ENCODE results near the gene RABGAP1L. TPM values are rescaled to one million over a fixed set of nuclear protein-coding genes. Genes with fewer than 3 reads are reported as not detected.
"Not testable (repeated sequence)": the region's sequence is repeated elsewhere in the genome, so short reads cannot be mapped to it uniquely, and the experiment has no call there.

RABGAP1L gene
- total RNA-seq, 1 experiment from 2014 or later, result 20.8 TPM

DNA sequence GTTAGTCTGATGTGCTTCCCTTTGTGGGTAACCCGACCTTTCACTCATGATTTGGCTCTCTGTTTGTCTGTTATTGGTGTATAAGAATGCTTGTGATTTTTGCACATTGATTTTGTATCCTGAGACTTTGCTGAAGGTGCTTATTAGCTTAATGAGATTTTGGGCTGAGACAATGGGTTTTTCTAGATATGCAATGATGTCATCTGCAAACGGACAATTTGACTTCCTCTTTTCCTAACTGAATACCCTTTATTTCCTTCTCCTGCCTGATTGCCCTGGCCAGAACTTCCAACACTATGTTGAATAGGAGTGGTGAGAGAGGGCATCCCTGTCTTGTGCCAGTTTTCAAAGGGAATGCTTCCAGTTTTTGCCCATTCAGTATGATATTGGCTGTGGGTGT, 490.3 kb downstream of the RABGAP1L start:
- DNase-seq (ENCODE audit: extremely low read depth, low read depth), result not testable (repeated sequence)

DNA sequence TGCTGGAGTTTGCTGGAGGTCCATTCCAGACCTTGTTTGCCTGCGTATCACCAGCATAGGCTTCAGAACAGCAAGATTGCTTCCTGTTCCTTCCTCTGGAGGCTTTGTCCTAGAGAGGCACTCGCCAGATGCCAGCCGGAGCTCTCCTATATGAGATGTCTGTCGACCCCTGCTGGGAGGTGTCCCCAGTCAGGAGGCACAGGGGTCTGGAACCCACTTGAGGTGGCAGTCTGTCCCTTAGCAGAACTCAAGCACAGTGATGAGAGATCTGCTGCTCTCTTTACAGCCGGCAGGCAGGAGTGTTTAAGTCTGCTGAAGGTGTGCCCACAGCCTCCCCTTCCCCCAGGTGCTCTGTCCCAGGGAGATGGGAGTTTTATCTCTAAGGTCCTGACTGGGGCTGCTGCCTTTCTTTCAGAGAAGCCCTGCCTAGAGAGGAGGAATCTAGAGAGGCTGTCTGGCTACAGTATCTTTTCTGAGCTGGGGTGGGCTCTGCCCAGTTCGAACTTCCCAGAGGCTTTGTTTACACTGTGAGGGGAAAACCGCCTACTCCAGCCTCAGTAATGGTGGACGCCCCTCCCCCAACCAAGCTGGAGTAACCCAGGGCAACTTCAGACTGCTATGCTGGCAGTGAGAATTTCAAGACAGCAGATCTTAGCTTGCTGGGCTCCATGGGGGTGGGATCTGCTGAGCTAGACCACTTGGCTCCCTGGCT, 493.4 kb downstream of the RABGAP1L start:
- DNase-seq (ENCODE audit: extremely low read depth, low read depth), result no peak

DNA sequence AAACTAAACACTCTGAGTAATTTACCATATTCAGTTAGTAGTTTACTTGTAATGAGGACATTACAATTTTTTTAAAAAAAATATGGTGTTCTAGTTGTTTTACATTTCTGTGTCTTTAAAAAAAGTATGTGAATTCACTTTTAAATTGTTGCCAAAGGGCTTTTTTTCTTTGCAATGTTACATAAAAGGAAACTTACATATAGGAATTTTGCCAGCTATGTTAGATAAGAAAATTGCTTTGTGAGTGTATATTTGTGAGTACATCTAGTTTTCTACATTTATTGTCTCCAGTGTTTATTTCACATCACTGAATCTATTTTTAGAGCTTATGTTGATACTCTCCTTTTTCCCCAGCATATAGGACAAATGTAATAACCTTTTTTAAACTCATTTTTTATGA, 495.2 kb downstream of the RABGAP1L start:
- DNase-seq (ENCODE audit: extremely low read depth, low read depth), result no peak

DNA sequence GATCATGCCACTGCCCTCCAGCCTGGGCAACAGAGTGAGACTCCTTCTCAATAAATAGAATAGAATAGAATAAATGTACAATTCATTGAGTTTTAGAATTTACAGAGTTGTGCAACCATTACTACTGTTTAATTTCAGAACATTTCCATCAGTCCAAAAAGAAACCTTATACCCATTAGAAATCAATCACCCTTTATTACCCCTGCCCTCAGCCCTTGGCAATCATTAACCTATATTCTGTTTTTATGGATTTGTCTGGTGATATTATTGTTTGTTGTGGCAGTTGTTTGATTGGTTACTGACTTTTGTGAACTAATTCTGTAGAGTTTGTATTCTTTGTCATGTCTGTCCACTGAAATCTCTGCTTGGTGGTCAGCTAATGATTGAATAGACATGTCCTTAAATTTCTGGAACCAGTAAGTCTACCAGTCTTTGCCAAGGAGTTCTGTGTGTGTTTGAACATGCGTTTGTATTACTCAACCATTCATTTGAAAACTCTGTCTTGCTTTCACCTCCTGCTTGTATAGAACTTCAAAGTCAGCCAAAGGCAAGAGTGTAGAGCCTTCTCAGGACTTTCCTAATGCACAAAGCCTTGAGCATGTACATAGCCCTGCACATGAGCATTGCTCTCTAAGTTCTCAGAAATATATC, 497.2 kb downstream of the RABGAP1L start:
- no peak for DNase-seq (ENCODE audit: extremely low read depth, low read depth)

DNA sequence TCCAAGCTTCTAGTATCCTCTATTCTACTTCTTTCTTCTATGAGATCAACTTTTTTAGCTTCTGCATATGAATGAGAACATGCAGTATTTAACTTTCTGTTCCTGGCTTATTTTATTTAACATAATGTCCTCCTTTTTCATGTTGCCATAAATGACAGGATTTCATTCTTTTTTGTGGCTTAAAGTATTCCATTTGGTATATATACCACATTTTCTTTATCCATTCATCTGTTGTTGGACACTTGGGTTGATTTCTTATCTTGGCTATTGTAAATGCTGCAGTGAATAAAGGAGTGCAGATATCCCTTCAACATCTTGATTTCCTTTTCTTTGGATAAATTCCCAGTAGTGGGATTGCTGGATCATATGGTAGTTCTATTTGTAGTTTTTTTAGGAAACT, 498.1 kb downstream of the RABGAP1L start:
- no peak for DNase-seq (ENCODE audit: extremely low read depth, low read depth)

DNA sequence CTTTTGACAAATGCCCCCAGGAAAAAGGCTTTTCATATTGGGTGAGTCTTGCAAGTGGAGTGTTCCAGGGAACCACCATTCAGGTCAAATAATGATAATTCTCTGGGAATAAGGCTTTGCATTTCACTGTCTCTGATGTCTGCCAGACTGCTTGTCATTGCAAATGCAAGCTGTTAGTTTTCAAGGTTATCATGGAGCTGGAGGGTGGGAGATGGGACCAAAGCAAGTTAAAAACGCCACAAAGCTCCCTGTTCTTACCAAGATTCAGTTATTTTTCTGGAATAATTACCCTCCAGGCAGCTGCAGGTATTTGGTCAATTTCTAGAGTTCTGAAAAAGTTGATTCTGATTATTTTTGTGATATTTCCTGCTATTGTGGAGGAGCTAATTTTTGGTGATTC, 498.6 kb downstream of the RABGAP1L start:
- DNase-seq (ENCODE audit: extremely low read depth, low read depth), result no peak

DNA sequence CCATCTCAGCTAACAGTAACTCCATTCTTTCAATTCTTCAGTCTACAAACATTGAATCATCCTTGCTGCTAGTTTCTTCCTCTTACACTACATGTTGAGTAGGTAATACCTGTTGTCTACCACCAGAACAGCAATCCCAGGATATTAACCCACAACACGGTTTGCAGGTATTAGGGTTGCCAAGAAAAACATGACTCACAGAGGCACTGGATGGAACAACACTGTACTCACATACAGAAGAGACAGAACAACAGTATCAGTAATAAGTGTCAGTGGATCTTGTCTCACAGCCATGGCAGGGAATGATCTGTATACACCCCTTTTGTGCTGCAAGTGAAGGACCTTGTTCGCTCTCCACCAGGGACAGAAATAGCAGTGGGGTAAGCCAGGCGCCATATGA, 500.5 kb downstream of the RABGAP1L start:
- no peak for DNase-seq (ENCODE audit: extremely low read depth, low read depth)

DNA sequence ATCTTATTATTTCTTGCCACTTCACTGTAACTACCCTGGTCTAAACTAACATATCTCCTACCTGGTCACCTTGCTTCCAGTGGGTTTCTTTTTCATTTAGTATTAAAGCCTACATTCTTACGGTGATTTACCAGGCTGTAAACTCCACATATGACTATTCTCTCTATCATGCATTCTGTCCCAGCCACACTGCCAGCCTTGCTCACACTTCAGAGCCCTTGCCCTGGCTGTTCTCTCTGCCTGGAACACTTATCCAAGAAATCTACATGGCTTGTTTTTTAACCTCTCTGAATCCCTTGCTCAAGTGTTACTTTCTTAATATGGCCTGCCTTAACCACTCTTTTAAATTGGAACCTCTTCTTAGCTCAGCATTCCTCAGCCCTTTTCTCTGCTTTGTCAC, 501.2 kb downstream of the RABGAP1L start:
- no peak for DNase-seq (ENCODE audit: extremely low read depth, low read depth)

DNA sequence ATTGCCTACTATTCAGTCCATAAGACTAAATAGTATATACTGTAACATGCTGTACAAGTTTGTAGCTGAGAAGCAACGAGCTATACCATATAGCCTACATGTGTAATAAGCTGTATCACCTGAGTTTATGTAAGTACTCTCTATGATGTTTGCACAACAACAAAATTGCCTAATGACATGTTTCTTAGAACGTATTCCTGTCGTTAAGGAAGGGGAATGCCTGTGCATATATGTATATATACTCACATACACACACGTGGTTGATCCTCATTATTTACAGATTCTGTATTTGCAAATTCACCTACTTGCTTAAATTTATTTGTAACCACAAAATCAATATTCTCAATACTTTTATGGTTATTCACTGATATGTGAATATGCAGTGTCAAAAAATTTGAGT, 504.0 kb downstream of the RABGAP1L start:
- DNase-seq (ENCODE audit: extremely low read depth, low read depth), result no peak

DNA sequence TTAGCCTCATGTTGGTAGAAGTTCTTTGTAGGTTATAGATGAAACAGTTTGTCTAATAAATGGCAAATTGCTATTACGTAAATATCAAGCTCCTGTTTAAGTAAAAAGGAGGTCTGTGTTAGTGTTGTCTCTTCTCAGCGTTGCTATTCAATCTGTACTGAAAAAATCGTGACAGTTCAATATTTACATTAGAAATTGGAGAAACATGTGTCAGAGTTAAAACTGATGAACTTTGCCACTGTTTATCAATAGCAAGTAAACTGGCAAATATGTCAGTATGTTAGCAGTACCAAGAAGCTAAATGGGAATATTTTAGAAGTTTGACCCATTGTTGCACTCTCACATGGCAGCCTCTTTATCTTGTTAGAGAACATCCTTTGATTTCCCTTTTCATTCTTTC, 506.9 kb downstream of the RABGAP1L start:
- DNase-seq (ENCODE audit: extremely low read depth, low read depth), result no peak

DNA sequence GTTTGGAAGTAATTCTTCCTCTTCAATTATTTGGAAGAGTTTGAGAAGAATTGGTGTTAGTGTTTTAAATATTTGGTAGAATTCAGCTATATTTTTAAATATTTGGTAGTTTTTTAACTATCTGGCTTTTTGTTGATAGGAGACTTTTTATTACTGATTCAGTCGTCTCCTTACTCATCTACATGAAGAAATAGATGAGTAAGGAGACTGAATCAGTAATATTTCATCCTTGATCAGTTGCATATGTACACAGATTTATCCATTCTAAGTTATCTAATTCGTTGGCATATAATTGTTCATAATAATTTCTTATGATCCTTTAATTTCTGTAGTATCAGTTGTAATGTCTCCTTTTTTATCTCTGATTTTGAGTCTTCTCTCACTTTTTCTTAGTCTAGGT, 512.5 kb downstream of the RABGAP1L start:
- no peak for DNase-seq (ENCODE audit: extremely low read depth, low read depth)

DNA sequence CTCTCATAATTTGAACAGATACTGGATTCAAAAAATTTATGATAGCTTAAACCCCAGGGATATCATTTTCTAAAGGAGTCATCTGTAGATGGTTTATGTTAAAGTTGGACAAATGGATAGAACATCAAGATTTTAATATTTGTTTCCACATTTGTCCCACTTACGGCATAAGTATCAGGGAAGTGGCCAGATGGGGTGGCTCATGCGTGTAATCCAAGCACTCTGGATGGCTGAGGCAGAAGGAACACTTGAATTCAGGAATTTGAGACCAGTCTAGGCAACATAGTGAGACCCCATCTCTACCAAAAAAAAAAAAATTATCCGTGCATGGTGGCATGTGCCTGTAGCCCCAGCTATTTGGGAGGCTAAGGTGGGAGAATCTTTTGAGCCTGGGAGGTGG, 517.5 kb downstream of the RABGAP1L start:
- no peak for DNase-seq (ENCODE audit: extremely low read depth, low read depth)

DNA sequence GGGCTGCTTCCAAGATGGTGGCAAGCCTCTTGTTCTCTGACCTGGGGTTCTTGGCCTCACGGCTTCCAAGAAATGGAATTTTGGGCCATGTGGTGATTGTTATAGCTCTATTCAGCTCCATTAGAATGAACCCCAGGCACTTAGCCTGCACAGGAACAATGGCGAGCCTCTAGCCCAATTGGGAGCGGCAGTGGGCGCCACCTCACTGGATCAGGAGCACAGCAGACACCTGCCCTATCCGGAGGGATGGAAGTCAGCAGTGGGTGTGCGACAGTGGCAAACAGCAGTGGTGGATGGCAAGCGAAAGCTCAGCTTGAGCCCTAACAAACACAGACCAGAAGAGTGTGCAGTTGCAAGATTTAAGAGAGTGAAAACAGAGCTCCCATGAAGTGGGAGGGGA, 519.3 kb downstream of the RABGAP1L start:
- DNase-seq (ENCODE audit: extremely low read depth, low read depth), result no peak

DNA sequence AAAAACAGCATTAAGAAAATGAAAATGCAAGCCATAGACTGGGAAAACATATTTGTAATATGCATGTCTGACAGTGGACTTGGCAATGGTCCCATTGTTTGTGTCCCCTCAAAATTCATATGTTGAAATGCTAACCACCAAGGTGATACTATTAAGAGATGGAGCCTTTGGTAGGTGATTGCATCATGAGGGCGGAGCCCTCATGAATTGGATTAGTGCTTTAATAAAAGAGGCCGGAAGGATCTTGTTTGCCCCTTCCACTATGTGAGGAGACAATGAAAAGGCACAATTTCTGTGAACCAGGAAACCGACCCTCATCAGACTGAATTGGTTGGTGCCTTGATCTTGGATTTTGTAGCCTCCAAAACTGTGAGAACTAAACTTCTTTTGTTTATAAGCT, 520.8 kb downstream of the RABGAP1L start:
- no peak for DNase-seq (ENCODE audit: extremely low read depth, low read depth)

DNA sequence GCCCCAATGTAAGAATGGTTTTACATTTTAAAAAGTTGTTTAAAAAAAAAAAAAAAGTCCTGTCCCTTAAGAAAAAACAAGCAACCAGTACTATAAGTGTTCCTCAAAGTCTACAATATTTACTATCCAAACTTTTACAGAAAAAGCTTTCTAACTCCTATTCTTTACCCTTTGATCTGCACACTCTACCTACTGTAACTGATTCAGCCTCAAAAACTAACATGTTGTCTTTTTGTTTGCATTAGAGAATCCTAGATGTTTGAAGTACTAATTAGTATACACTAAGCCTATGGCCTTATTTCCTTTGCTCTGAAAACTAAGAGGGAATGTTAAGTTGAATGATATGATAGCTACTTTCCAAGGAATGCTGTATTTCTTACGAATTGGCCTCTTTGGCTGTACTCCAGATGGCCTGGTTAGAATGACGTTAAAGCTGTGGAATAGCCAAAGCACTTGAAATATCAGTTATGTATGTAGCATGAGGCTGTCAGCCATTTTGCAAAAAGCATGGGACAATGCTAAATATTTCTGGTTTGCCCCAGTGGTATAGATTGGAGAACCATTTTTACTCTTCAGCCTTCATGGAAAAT, 523.2 kb downstream of the RABGAP1L start:
- DNase-seq (ENCODE audit: extremely low read depth, low read depth), result no peak

DNA sequence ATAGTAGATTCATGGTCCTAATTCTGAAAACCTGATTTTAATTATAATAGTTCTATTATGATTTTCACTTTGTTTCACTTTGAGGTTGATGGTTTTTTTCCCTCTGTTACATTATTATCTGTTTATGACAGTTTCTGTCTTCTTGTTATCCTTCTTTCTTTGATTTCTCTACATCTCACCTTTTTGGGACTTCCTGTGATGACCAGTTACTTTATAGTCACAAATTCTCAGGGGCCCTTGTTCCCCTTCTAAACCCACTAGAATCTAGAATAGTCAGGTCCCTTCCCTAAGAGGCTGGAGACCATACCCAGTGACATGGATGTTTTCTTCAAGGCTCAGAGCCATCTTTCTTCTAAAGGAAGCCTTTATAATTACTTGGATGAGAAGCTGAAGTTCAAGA, 526.9 kb downstream of the RABGAP1L start:
- DNase-seq (ENCODE audit: extremely low read depth, low read depth), result no peak

DNA sequence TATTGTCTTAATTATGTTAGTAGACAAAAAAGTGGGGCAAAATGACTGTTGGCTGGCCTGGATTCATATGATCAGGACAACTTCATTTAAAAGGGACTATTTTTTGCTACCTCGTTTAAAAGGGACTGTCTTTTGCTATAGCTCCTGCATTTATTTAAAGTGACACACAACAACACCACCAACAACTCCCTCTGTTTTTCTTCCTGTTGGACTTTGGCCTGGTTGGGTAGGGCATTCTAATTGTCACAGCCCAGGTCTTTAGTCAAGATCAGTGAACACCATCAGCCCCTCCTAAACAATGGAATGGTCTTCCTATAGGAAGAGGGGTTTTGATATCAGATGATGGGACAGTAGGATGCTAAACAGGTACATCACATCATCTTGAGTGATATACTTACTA, 530.2 kb downstream of the RABGAP1L start:
- no peak for DNase-seq (ENCODE audit: extremely low read depth, low read depth)

DNA sequence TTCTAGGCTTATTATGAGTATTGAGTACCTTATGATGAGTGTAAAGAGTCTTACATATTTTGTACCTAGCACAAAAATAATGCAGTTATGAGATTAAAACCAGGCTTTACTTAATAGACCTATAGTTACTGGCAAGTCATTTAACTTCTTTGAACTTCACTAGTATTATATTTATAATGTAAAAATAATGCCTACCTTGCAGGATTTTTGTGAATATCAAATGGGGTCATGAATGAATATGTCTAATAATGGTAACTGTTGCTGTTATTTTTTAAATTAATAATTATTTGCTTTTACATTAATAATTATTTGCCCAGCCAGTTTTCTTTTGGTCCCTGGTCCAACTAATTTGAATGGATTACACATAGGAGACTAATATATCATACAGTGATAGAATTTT, 530.9 kb downstream of the RABGAP1L start:
- no peak for DNase-seq (ENCODE audit: extremely low read depth, low read depth)

DNA sequence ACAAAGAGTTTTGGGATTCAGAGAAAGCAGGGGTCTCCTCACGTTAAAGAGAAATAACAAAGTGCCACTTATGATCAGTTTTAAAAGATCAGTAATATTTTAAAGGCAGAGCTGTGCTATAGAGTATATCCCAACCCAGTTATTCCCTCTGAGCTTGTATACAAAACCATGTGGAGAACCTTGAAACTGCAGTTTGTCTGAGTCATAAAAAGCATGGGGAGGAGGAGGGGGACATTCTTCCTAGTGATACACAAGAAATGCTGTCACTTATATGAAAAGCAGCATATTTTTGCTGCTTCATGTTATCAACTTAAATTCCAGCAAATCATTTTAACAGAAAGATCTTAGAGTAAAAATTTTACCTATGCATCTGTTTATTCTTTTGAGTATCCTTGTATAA, 533.0 kb downstream of the RABGAP1L start:
- peak; percentile 9 for DNase-seq (ENCODE audit: extremely low read depth, low read depth)

DNA sequence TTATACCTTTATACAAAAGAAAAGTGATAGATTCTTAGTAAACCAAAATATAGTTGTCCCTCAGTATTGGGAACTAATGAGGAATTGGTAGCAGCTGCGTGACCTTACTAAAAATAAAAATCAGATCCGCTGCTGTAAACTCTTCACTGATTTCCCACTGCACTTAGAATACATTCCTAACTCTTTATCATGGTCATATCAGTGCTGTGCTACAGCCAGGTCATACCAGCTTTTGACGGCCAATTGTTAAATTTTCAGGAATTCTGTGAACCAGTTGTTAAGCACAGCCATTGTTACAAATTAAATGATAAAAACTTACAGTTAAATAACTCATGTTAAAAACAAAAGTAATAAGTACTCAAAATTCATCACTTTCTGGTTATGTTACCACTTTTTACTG, 533.8 kb downstream of the RABGAP1L start:
- no peak for DNase-seq (ENCODE audit: extremely low read depth, low read depth)

DNA sequence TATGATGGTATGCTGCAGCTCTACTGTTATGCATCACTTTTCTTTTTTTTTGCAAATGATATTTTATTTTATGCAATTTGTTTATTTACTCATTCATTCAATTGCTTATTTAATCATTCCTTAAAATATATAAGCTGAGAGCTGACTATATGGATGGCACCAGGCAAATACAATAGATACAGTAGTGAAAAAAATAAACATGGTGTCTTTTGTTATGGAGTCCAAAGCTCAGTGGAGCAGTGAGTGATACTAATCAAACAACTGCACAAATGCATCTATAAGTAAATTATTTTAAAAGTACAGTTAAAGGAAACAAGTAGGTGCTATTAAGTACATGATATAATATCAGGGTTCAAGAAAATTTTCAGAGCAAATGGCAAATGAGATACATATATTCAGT, 534.2 kb downstream of the RABGAP1L start:
- DNase-seq (ENCODE audit: extremely low read depth, low read depth), result not testable (repeated sequence)
